ENCODE data around the gene CALM3.

Gene CALM3

GRCh38 chr19:46646402-46646801, 45.3 kb downstream of the CALM3 start:
- TF ChIP-seq CTCF (IDR thresholded peaks at IDR 0.05; ENCODE audit: low read depth, low read length, missing control alignments): no peak
- no peak overlapping the region for H3K4me3 ChIP-seq (replicated peaks; ENCODE audit: low read depth, low read length)
- no peak for DNase-seq (ENCODE audit: extremely low read depth, low read depth)

- DNase-seq (ENCODE audit: extremely low read depth, low read depth): no peak
- no peak for TF ChIP-seq CTCF (IDR thresholded peaks at IDR 0.05; ENCODE audit: low read depth, low read length, missing control alignments)
- H3K4me3 ChIP-seq (replicated peaks; ENCODE audit: low read depth, low read length): no peak overlapping the region
These were observed 47.2 kb downstream of the CALM3 start for GRCh38 chr19:46648060-46648960.

- no peak for TF ChIP-seq CTCF (IDR thresholded peaks at IDR 0.05; ENCODE audit: low read depth, low read length, missing control alignments)
- DNase-seq (ENCODE audit: extremely low read depth, low read depth): no peak
- H3K4me3 ChIP-seq (replicated peaks; ENCODE audit: low read depth, low read length): no peak overlapping the region
These were observed 48.1 kb downstream of the CALM3 start for GRCh38 chr19:46648961-46649960.

GRCh38 chr19:46650445-46650844, 49.3 kb downstream of the CALM3 start:
- H3K4me3 ChIP-seq (replicated peaks; ENCODE audit: low read depth, low read length): no peak overlapping the region
- no peak for DNase-seq (ENCODE audit: extremely low read depth, low read depth)
- TF ChIP-seq CTCF (IDR thresholded peaks at IDR 0.05; ENCODE audit: low read depth, low read length, missing control alignments): no peak

- TF ChIP-seq CTCF (IDR thresholded peaks at IDR 0.05; ENCODE audit: low read depth, low read length, missing control alignments): no peak
- no peak overlapping the region for H3K4me3 ChIP-seq (replicated peaks; ENCODE audit: low read depth, low read length)
- no peak for DNase-seq (ENCODE audit: extremely low read depth, low read depth)
These were observed 53.6 kb downstream of the CALM3 start for GRCh38 chr19:46654621-46655152.

GRCh38 chr19:46656541-46656940, 55.4 kb downstream of the CALM3 start:
- no peak for DNase-seq (ENCODE audit: extremely low read depth, low read depth)
- TF ChIP-seq CTCF (IDR thresholded peaks at IDR 0.05; ENCODE audit: low read depth, low read length, missing control alignments): no peak
- no peak overlapping the region for H3K4me3 ChIP-seq (replicated peaks; ENCODE audit: low read depth, low read length)
